K562 (cell line): ENCODE measurements around the gene RNF17. TPM values are rescaled to one million over a fixed set of nuclear protein-coding genes. Genes with fewer than 3 reads are reported as not detected.

Experiments
- ATAC-seq: fragments of 200-7000 bp; cut with Tn5 transposase; 3 replicates; pipeline ENCODE4 v1.9.1; 2020; ENCODE audit warnings: moderate library complexity
- BruUV-seq: library from RNA; stranded (reverse); fragments of 400-500 nt; replicated peaks from 2 replicates; lab custom pipeline; 2021; lab: Mats Ljungman, UMichigan
- CTCF ChIA-PET: fragments of 300-600 bp; formaldehyde crosslinking; extraction: SDS; loops from one replicate; lab custom pipeline; 2021; ENCODE audit warnings: low intra/inter-chr PET ratio; lab: Yijun Ruan, JAX
- POLR2A ChIA-PET: fragments of 300-600, 350-650 bp; sonication (Branson Sonifier 250); formaldehyde crosslinking; extraction: SDS; loops from one replicate; lab custom pipeline; 2021; ENCODE audit warnings: antibody characterized with exemption, inconsistent platforms; lab: Yijun Ruan, JAX
- DNase-seq, 4 experiments: peaks; one replicate each; pipeline versions ENCODE4 v3.0.0 to v3.0.0-alpha.2; 2011 to 2018; ENCODE audit warnings: low spot score in 3 of 4, mixed read lengths in 3 of 4; ENCODE audit errors: extremely low read depth in 1 of 4
- FAIRE-seq: peaks from 2 replicates; lab custom pipeline; 2011; peaks lifted over from hg19 to GRCh38; lab: Jason Lieb, UNC
- H2AFZ ChIP-seq: 2 replicates; pipeline ENCODE4 v1.6.0; 2011; ENCODE audit warnings: low read depth, low read length, control low read depth, inconsistent platforms
- H3K27ac ChIP-seq: fragments of 200-600 bp; 3 replicates; pipeline ENCODE4 v1.8.0; 2011; ENCODE audit warnings: low read depth, mild to moderate bottlenecking, control low read depth, inconsistent platforms, low read length, moderate library complexity, mixed read lengths; ENCODE audit errors: extremely low read depth
- H3K27me3 ChIP-seq, 2 experiments: fragments of 300-600 bp in 1 of 2; 2 replicates in 1 of 2; 3 replicates in 1 of 2; pipeline versions ENCODE4 v1.6.0 to v1.8.0; 2011; ENCODE audit warnings: inconsistent platforms in 2 of 2, low read length in 2 of 2, mild to moderate bottlenecking in 1 of 2, mixed read lengths in 1 of 2, moderate library complexity in 1 of 2; ENCODE audit not compliant: control insufficient read depth in 2 of 2, insufficient read depth in 2 of 2
- H3K36me3 ChIP-seq: fragments of 300-600 bp; 3 replicates; pipeline ENCODE4 v1.8.0; 2011; ENCODE audit warnings: mild to moderate bottlenecking, low read length, inconsistent platforms; ENCODE audit not compliant: control insufficient read depth, insufficient read depth
- H3K4me1 ChIP-seq, 2 experiments: fragments of 200-600 bp in 1 of 2; replicated peaks in 1 of 2; 2 replicates in 1 of 2; 3 replicates in 1 of 2; pipeline versions ENCODE4 v1.5.1 to v1.8.0; 2011; ENCODE audit warnings: inconsistent platforms in 2 of 2, low read length in 2 of 2, mild to moderate bottlenecking in 1 of 2, mixed read lengths in 1 of 2, moderate library complexity in 1 of 2; ENCODE audit not compliant: control insufficient read depth in 2 of 2, insufficient read depth in 2 of 2
- H3K4me2 ChIP-seq: 2 replicates; pipeline ENCODE4 v1.6.1; 2011; ENCODE audit warnings: low read length, control low read depth, inconsistent platforms, mixed read lengths; ENCODE audit not compliant: insufficient read depth
- H3K4me3 ChIP-seq: fragments of 200-600 bp; sonication (generic), shearing (Covaris generic); 2 replicates; pipeline ENCODE4 v1.5.1; 2016; ENCODE audit warnings: control low read depth, inconsistent platforms
- H3K79me2 ChIP-seq: fragments of 200-600 bp; 3 replicates; pipeline ENCODE4 v1.8.0; 2011; ENCODE audit warnings: low read length, inconsistent platforms; ENCODE audit not compliant: control insufficient read depth, insufficient read depth
- H3K9ac ChIP-seq, 2 experiments: 2 replicates each; pipeline versions ENCODE4 v1.6.0 to v1.6.1; 2011; ENCODE audit warnings: low read depth in 2 of 2, low read length in 2 of 2, control low read depth in 1 of 2, inconsistent platforms in 1 of 2, mild to moderate bottlenecking in 1 of 2, mixed read lengths in 1 of 2; ENCODE audit not compliant: insufficient read depth in 1 of 2
- H3K9me1 ChIP-seq: one replicate; pipeline ENCODE4 v1.6.0; 2011; ENCODE audit warnings: inconsistent platforms, mild to moderate bottlenecking, low read length, moderate library complexity; ENCODE audit not compliant: control insufficient read depth, insufficient read depth
- H3K9me3 ChIP-seq: replicated peaks from 2 replicates; pipeline ENCODE4 v1.5.1; 2011; ENCODE audit warnings: low read depth, low read length, inconsistent platforms; ENCODE audit not compliant: control insufficient read depth, insufficient read depth
- H4K20me1 ChIP-seq: replicated peaks from 2 replicates; pipeline ENCODE4 v1.6.1; 2011; ENCODE audit warnings: low read length, inconsistent platforms, mixed read lengths; ENCODE audit not compliant: control insufficient read depth, insufficient read depth
- ATF3 ChIP-seq, 2 experiments: fragments of 450-650 bp in 1 of 2; sonication (generic) in 1 of 2; formaldehyde crosslinking in 1 of 2; IDR thresholded peaks in 1 of 2; conservative IDR thresholded peaks in 1 of 2; 2 replicates each; pipeline versions ENCODE4 v1.6.1 to v1.8.1; 2016 to 2023; ENCODE audit warnings: mild to moderate bottlenecking in 2 of 2, moderate library complexity in 2 of 2, inconsistent platforms in 1 of 2, missing genetic modification reagents in 1 of 2
- ATF4 ChIP-seq: fragments of 450-650 bp; formaldehyde crosslinking; IDR thresholded peaks from 2 replicates; pipeline ENCODE4 v1.4.0; 2022; ENCODE audit warnings: mild to moderate bottlenecking, moderate library complexity
- CEBPG ChIP-seq, 3 experiments: fragments of 200-800 bp in 1 of 3; sonication (Bioruptor generic) in 1 of 3; sonication (generic) in 1 of 3; formaldehyde crosslinking in 1 of 3; IDR thresholded peaks in 2 of 3; conservative IDR thresholded peaks in 1 of 3; 2 replicates each; pipeline versions ENCODE4 v1.6.1 to v1.8.0; 2016 to 2022; ENCODE audit warnings: missing compliant biosample characterization in 2 of 3, missing genetic modification characterization in 2 of 3, mild to moderate bottlenecking in 1 of 3, missing genetic modification reagents in 1 of 3
- HNRNPL ChIP-seq: fragments of 200-400 bp; formaldehyde crosslinking; IDR thresholded peaks from 2 replicates; pipeline ENCODE4 v1.6.1; 2017; ENCODE audit warnings: low read depth, mild to moderate bottlenecking, low read length
- POLR2H ChIP-seq: IDR thresholded peaks from 2 replicates; pipeline ENCODE4 v1.6.1; 2016; ENCODE audit warnings: missing genetic modification characterization, low read depth, mild to moderate bottlenecking, control low read depth, missing compliant biosample characterization, moderate library complexity
- RBFOX2 ChIP-seq: fragments of 200-400 bp; formaldehyde crosslinking; IDR thresholded peaks from 2 replicates; pipeline ENCODE4 v1.6.1; 2017; ENCODE audit warnings: low read depth, mild to moderate bottlenecking, low read length, moderate library complexity
- ZNF232 ChIP-seq: sonication (generic); formaldehyde crosslinking; IDR thresholded peaks from 2 replicates; pipeline ENCODE4 v1.8.0; 2022; ENCODE audit warnings: mild to moderate bottlenecking, missing genetic modification reagents
- WGBS: fragments of 100-300 bp; shearing (Covaris generic); methylation state at CpG from one replicate; pipeline ENCODE4 v1.1.6; 2016; ENCODE audit warnings: low coverage, mixed read lengths; ENCODE audit not compliant: insufficient coverage; ENCODE audit errors: missing lambda C conversion rate; 5-methylcytosine and 5-hydroxymethylcytosine counted together
- in situ Hi-C: fragments of 300-500 bp; cut with MboI; formaldehyde crosslinking; loops from 4 replicates; pipeline ENCODE4 v1.15.0; 2018; ENCODE audit warnings: inconsistent platforms, mixed read lengths
- intact Hi-C: fragments of 100-400 bp; cut with micrococcal nuclease; formaldehyde crosslinking; loops from 2 replicates; pipeline ENCODE4 v1.14.2; 2022
- polyA plus RNA-seq, 8 experiments: library from polyadenylated mRNA; depleted of rRNA in 4 of 8; stranded (reverse) in 5 of 8; unstranded in 3 of 8; fragments of >200 nt; fragmentation: Nextera tagmentation in 2 of 8; fragmentation: Illumina TruSeq in 1 of 8; extraction: Ambion mirVana in 2 of 8; extraction: Trizol in 1 of 8; gene quantifications; 2 replicates each; pipeline versions ENCODE4 v1.2.1 to v1.2.3, GENCODE V29; 2011 to 2014; ENCODE audit warnings: inconsistent platforms in 1 of 8, missing spikeins in 1 of 8
- total RNA-seq, 7 experiments: library from RNA; depleted of rRNA in 6 of 7; stranded (reverse); fragments of >200 nt in 6 of 7; fragmentation: Illumina TruSeq in 2 of 7; extraction: Trizol in 2 of 7; gene quantifications; 2 replicates each; pipeline versions ENCODE4 v1.2.1 to v1.2.3, GENCODE V29; 2011 to 2021; ENCODE audit warnings: low replicate concordance in 1 of 7

RNF17 gene
- total and polyA plus RNA-seq, 9 of the 15 experiments (the other 6 are each of a cell fraction or from before 2014, with no cell fraction given): 0.11 to 0.90 (median 0.58) TPM

- intact Hi-C loops (no loop called here), in situ Hi-C loops (no loop called here)
- Histone ChIP-seq H3K4me1 (no peaks in the 10 kb centered on the region; a peak in 3 of 5 replicates), H3K27me3 (no peaks in the 10 kb centered on the region), H3K27ac (peak overlapping the region; percentile 54), H3K9ac (peak overlapping the region in 1 of 2 experiments; percentile 93; a peak in 2 of 4 replicates), H3K4me3 (peak overlapping the region; percentile 75), H3K4me2 (peak overlapping the region; percentile 78), H3K36me3 (peaks cover 8% of the 10 kb centered on the region; the same call in 2 of the 3 replicates), H3K79me2 (peaks cover 66% of the 10 kb centered on the region), H2AFZ (no peak overlapping the region), H3K9me3 (no peaks in the 10 kb centered on the region), H4K20me1 (no peaks in the 10 kb centered on the region), H3K9me1 (no peaks in the 10 kb centered on the region)
- CTCF ChIA-PET: no interaction called here
- TF ChIP-seq HNRNPL (no peak), ATF4 (CRISPR knock-in tag) (peak; percentile 51; the same call in 1 of the 2 replicates), ATF3 (IDR thresholded peaks at IDR 0.05) (peak; percentile 45), ATF3 (CRISPR knock-in tag; conservative IDR thresholded peaks at IDR 0.05) (no peak), POLR2H (peak; percentile 60; the same call in 1 of the 2 replicates), CEBPG (CRISPR knock-in tag; IDR thresholded peaks at IDR 0.05) (peak; percentile 76), CEBPG (tag; conservative IDR thresholded peaks at IDR 0.05 in 1 of 2, IDR thresholded peaks at IDR 0.05 in 1 of 2) (peak in 1 of 2 experiments; percentile 46; a peak in 1 of 4 replicates), RBFOX2 (peak; percentile 36; the same call in 1 of the 2 replicates), ZNF232 (no peak)
- WGBS: 1% methylated on average over 6 of the region's 6 CpGs
- FAIRE-seq: no peak
- POLR2A ChIA-PET: interaction anchor here (0.7 kb wide), 1 partner anchor 8 kb away, joined by 4 read pairs; no protein-coding TSS in a partner anchor
- peak; percentile 31 for ATAC-seq
- peak in 2 of 4 experiments; percentile 8 to 27 for DNase-seq
- no TSS peak for BruUV-seq
Measured at GRCh38 chr13:24921003-24921402, 157.0 kb downstream of the RNF17 start.
